ES-I3 (cell line): ENCODE results near the gene COL16A1.

ENCODE experiments used
- H3K36me3 ChIP-seq: 2 replicates; pipeline ENCODE4 v1.6.1; 2013; ENCODE audit warnings: mild to moderate bottlenecking, low read length, control low read depth, moderate library complexity; ENCODE audit not compliant: insufficient read depth
- H3K4me1 ChIP-seq: 2 replicates; pipeline ENCODE4 v1.6.1; 2013; ENCODE audit warnings: mild to moderate bottlenecking, control low read depth, low read length; ENCODE audit not compliant: insufficient read depth
- H3K9ac ChIP-seq: 2 replicates; pipeline ENCODE4 v1.6.1; 2013; ENCODE audit warnings: low read depth, mild to moderate bottlenecking, low read length, moderate library complexity
- H3K9me3 ChIP-seq: 2 replicates; pipeline ENCODE4 v1.6.1; 2013; ENCODE audit warnings: mild to moderate bottlenecking, low read length, moderate library complexity; ENCODE audit not compliant: control insufficient read depth, insufficient read depth

COL16A1 gene

DNA sequence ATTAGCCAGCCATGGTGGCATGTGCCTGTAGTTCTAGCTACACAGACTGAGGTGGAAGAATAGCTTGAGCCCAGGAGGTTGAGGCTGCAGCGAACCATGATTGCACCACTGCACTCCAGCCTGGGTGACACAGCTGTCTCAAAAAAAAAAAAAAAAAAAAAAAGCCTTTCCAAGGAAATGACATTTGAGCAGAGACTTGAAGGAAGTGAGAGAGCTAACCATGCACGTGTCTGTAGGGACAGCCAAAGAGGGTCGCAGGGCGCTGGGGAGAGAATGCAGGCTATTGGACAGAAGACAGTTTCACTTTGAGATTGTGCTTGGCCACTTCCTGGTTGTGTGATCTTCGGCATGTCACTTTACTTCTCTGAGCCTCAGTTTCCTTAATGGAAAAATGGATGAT is 79.5 kb downstream of the COL16A1 start:
- Histone ChIP-seq H3K36me3 (0 out of 2 replicates have a peak, but pooled peaks cover 3% of the 10 kb centered on the region), H3K4me1 (peaks cover 5% of the 10 kb centered on the region; the same call in 1 of the 2 replicates), H3K9me3 (no peaks in the 10 kb centered on the region), H3K9ac (no peak overlapping the region)

DNA sequence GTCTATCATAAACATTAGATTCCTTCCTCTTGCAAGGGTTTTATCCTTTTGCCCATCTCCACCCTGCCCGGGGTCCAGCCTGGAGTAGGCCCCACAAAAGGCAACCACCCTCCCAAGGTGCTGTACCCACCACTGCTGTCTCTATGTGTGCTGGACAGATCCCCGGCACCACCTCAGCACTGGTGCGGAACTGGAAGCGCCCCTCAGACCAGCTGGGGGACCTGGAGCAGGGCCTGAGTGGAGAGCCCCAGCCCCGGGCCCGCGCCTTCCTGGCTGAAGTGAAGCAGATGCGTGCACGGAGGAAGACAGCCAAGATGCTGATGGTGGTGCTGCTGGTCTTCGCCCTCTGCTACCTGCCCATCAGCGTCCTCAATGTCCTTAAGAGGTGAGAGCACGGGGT is 80.5 kb downstream of the COL16A1 start:
- Histone ChIP-seq H3K4me1 (peaks cover 5% of the 10 kb centered on the region; the same call in 1 of the 2 replicates), H3K9me3 (no peaks in the 10 kb centered on the region), H3K9ac (no peak overlapping the region), H3K36me3 (no peaks in the 10 kb centered on the region)

DNA sequence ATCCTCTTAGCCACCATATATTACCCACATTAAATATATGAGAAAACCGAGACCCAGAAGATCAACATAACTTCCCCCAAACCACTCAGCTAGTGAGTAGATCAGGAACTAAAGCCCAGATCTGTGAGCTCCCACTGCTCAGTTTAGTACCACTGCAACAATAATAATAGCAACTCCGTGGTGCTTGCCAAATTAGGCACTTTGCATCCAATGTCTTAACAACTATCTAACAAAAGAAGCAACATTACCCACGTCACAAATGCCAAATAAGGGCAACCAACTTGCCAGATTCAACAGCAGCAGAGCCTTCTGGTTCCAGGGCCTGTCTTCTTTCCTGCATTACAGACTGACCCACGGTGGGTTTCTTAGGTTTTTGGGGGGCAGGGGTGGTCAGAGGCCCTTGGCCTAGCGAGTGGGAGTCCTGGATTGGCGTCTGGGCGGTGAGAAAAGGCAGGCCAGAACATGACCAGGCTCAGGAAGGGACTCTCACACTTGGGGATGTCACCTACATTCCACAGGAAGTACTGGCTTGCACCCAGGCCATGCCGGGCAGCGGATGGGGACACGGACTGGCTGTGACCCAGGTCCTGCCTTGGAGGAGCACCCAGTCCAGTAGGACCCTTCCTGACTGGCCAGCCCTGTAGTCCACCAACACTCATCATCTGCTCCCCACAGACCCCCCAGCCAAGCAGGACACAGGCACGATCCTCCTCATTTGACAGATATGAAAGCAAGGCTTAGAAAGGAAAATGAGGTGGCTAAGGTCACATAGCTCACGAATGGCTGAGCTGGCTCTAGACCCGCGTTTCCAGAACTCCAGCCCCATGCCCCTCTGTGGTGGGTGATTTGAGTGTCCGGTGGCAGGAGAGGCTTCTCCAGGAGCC is 81.7 kb downstream of the COL16A1 start:
- Histone ChIP-seq H3K4me1 (peaks cover 5% of the 10 kb centered on the region; the same call in 1 of the 2 replicates), H3K9me3 (no peaks in the 10 kb centered on the region), H3K9ac (no peak overlapping the region), H3K36me3 (no peaks in the 10 kb centered on the region)

DNA sequence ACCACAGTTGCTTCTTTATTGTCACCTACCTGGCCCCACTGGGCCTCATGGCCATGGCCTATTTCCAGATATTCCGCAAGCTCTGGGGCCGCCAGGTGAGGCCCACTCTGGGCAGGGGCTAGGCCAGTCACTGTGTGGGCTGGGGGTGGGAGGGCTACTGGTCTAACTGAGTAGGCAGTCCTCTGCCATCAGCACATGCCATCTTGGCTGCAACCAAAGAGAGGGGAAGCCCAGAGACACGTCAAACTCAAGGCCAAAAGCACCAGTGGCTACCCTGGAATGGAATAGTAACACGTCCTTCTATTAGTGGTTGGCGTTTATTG is 82.4 kb downstream of the COL16A1 start:
- H3K9me3 ChIP-seq = no peaks in the 10 kb centered on the region
- no peaks in the 10 kb centered on the region; the same call in 1 of the 2 replicates for H3K4me1 ChIP-seq
- H3K36me3 ChIP-seq = no peaks in the 10 kb centered on the region
- no peak overlapping the region for H3K9ac ChIP-seq

DNA sequence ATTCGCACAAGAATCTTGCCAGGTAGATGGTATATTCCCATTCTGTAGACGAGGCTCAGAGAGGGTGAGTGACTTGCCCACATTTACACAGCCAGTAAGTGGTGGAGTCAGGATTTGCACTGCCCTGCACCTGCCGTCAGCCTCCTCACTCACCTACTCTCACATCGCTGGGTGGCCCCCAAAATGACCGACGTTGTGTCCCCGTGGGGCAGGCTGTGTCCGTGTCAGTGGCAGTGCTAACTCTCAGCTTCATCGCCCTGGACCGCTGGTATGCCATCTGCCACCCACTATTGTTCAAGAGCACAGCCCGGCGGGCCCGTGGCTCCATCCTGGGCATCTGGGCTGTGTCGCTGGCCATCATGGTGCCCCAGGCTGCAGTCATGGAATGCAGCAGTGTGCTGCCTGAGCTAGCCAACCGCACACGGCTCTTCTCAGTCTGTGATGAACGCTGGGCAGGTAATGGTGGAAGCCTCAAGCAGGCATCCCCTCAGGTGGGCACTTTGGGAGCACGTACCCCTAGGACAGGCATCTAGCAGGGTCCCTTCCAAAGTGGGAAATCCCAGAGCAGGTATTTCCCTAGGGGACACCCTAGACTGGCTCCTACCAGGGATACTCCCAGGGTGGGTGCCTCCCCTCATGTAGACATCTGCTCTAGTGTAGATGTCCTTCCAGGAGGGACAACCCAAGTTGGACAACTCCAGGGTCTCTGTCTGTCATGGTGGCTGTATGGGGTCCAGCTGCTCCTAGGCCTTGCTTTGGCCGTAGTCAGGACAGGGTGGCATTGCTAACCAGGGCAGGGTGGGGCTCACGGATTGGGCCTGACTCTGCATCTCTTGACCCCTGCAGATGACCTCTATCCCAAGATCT is 83.0 kb downstream of the COL16A1 start:
- no peak overlapping the region for H3K9ac ChIP-seq
- no peaks in the 10 kb centered on the region for H3K36me3 ChIP-seq
- no peaks in the 10 kb centered on the region; the same call in 1 of the 2 replicates for H3K4me1 ChIP-seq
- no peaks in the 10 kb centered on the region for H3K9me3 ChIP-seq

GRCh38 chr1:31618916-31619846 is 84.6 kb downstream of the COL16A1 start:
- no peak overlapping the region for H3K9ac ChIP-seq
- H3K9me3 ChIP-seq = no peaks in the 10 kb centered on the region
- H3K4me1 ChIP-seq = peaks cover 4% of the 10 kb centered on the region; the same call in 1 of the 2 replicates
- no peaks in the 10 kb centered on the region for H3K36me3 ChIP-seq

GRCh38 chr1:31617916-31618746 is 85.7 kb downstream of the COL16A1 start:
- Histone ChIP-seq H3K9ac (peak overlapping the region; percentile 66), H3K4me1 (peaks cover 7% of the 10 kb centered on the region; the same call in 1 of the 2 replicates), H3K9me3 (no peaks in the 10 kb centered on the region), H3K36me3 (no peaks in the 10 kb centered on the region)

GRCh38 chr1:31617218-31617915 is 86.5 kb downstream of the COL16A1 start, which contains the start of gene HCRTR1:
Gene HCRTR1, plus strand, starts transcription at chr1:31617689. Its CDS starts 1,504 bp downstream, at chr1:31619193.
- Histone ChIP-seq H3K9me3 (no peaks in the 10 kb centered on the region), H3K4me1 (peaks cover 7% of the 10 kb centered on the region; the same call in 1 of the 2 replicates), H3K9ac (peak within 1 kb of the TSS; percentile 66), H3K36me3 (no peaks in the 10 kb centered on the region)

DNA sequence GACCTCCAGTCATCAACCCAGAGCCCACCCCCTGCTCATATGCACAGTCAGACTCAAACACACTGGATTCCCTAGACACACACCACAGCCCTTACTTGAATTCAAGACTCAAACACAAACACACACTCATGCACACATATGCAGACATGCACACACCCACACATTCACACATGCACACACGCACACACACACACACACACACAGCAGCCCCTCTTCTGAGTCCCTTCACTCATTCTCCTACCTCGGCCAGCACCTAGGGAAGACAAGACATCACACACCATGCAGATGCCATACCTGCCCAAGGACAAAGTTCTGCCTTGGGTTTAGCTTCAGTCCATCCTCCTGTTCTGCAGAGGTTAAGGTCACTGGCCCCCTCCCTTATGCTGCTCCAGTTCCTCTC is 87.9 kb downstream of the COL16A1 start:
- Histone ChIP-seq H3K36me3 (no peaks in the 10 kb centered on the region), H3K9me3 (no peaks in the 10 kb centered on the region), H3K4me1 (peaks cover 7% of the 10 kb centered on the region; the same call in 1 of the 2 replicates), H3K9ac (no peak overlapping the region)

GRCh38 chr1:31615414-31615813 is 88.4 kb downstream of the COL16A1 start:
- H3K9ac ChIP-seq = no peak overlapping the region
- H3K4me1 ChIP-seq = peaks cover 7% of the 10 kb centered on the region; the same call in 1 of the 2 replicates
- H3K36me3 ChIP-seq = no peaks in the 10 kb centered on the region
- no peaks in the 10 kb centered on the region for H3K9me3 ChIP-seq

DNA sequence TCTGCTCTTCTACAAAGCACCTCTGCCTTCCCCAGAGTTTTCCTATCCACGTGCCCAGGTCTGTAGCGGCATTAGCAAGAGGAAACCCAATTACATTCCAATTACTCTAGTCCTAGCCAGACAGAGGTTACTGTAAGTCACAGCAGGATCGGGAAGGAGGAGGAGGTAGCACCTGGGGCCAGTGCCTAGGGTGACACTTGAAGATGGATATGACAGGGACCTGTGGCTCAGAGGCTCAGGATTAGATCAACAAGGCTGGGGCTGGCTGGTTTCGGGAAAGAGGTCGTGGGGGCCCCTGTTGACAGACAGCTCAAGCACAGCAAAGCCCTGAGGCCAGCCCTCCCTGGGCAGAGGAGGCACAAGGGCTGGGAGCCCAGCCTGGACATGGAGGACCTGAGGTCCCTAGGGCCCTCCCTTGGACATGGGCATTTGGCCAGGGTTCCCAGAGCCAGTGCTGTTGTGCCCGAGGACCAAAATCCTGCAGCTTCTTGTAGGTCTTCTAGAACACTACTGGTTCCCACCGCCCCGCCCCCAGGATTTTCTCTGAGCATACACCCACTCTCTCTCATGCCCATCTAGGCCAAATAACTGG is 89.3 kb downstream of the COL16A1 start:
- no peak overlapping the region for H3K9ac ChIP-seq
- peaks cover 7% of the 10 kb centered on the region; the same call in 1 of the 2 replicates for H3K4me1 ChIP-seq
- H3K9me3 ChIP-seq = no peaks in the 10 kb centered on the region
- no peaks in the 10 kb centered on the region for H3K36me3 ChIP-seq

DNA sequence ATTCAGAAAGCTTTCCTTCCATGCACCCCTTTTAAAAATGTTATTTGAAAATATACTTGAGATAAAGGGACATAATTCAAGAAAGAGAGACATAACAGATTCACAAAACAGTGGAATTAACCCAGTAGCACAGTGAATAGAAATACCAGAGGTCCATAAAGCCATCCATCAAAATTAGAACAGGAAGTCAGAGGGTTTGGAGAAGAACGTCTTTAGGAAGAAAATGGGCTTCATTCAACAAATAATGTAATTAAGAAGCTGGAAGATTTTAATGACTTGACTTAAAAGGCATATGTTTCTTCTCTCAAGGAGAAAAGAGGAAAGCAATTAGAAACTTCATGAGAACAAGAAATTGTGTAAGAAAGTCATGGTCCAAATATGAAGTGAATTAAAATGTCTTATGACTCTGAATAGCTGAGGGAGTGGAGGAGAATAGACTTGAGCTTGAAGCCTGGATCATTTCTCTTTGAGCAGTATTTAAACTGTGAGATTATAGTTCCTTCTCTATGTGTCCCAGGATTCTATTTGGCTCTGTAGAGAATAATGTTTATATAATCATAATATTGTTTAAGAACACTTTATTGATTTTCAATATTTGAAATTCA is 94.2 kb downstream of the COL16A1 start:
- Histone ChIP-seq H3K9me3 (no peaks in the 10 kb centered on the region), H3K9ac (no peak overlapping the region), H3K36me3 (no peaks in the 10 kb centered on the region), H3K4me1 (peaks cover 7% of the 10 kb centered on the region; the same call in 1 of the 2 replicates)
